ENCODE measurements around the gene VSTM2L. TPM values are rescaled to one million over a fixed set of nuclear protein-coding genes. Genes with fewer than 3 reads are reported as not detected.

Gene VSTM2L
- total RNA-seq, 3 donors from 2014 or later = 0.81 to 2.6 (median 2.6) TPM

GRCh38 chr20:37971561-37972127 lies 68.7 kb downstream of the VSTM2L start:
- Histone ChIP-seq H3K36me3 (ENCODE audit: low read depth) (no peaks in the 10 kb centered on the region), H3K4me1 (ENCODE audit: low read depth) (no peaks in the 10 kb centered on the region), H3K9me3 (peaks cover 5% of the 10 kb centered on the region), H3K4me3 (no peak overlapping the region)
- TF ChIP-seq, protein P1, sequence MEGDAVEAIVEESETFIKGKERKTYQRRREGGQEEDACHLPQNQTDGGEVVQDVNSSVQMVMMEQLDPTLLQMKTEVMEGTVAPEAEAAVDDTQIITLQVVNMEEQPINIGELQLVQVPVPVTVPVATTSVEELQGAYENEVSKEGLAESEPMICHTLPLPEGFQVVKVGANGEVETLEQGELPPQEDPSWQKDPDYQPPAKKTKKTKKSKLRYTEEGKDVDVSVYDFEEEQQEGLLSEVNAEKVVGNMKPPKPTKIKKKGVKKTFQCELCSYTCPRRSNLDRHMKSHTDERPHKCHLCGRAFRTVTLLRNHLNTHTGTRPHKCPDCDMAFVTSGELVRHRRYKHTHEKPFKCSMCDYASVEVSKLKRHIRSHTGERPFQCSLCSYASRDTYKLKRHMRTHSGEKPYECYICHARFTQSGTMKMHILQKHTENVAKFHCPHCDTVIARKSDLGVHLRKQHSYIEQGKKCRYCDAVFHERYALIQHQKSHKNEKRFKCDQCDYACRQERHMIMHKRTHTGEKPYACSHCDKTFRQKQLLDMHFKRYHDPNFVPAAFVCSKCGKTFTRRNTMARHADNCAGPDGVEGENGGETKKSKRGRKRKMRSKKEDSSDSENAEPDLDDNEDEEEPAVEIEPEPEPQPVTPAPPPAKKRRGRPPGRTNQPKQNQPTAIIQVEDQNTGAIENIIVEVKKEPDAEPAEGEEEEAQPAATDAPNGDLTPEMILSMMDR (IDR thresholded peaks at IDR 0.05) = no peak
- DNase-seq (no peak), ATAC-seq (no peak)
- intact Hi-C loops (cut with DNase I, micrococcal nuclease) = no loop called here

GRCh38 chr20:37972256-37973058 lies 69.5 kb downstream of the VSTM2L start:
- ATAC-seq = no peak
- H3K36me3 ChIP-seq (ENCODE audit: low read depth) = no peaks in the 10 kb centered on the region
- H3K9me3 ChIP-seq = peaks cover 5% of the 10 kb centered on the region
- H3K4me1 ChIP-seq (ENCODE audit: low read depth) = no peaks in the 10 kb centered on the region
- TF ChIP-seq, protein P1 (IDR thresholded peaks at IDR 0.05) = no peak
- no peak for DNase-seq
- intact Hi-C loops (cut with DNase I, micrococcal nuclease) = no loop called here
- H3K4me3 ChIP-seq = no peak overlapping the region

GRCh38 chr20:37973059-37973910 lies 70.4 kb downstream of the VSTM2L start:
- no peak for ATAC-seq
- Histone ChIP-seq H3K4me1 (ENCODE audit: low read depth) (no peaks in the 10 kb centered on the region), H3K4me3 (no peak overlapping the region), H3K9me3 (peaks cover 3% of the 10 kb centered on the region), H3K36me3 (ENCODE audit: low read depth) (no peaks in the 10 kb centered on the region)
- intact Hi-C loops (cut with DNase I, micrococcal nuclease) = no loop called here
- TF ChIP-seq, protein P1 (IDR thresholded peaks at IDR 0.05) = no peak
- no peak for DNase-seq

- no peak for ATAC-seq
- TF ChIP-seq, protein P1 (IDR thresholded peaks at IDR 0.05) = no peak
- Histone ChIP-seq H3K4me3 (no peak overlapping the region), H3K9me3 (no peaks in the 10 kb centered on the region), H3K36me3 (ENCODE audit: low read depth) (no peaks in the 10 kb centered on the region), H3K4me1 (ENCODE audit: low read depth) (no peaks in the 10 kb centered on the region)
- no peak for DNase-seq
- intact Hi-C loops (cut with DNase I, micrococcal nuclease) = no loop called here
These were observed 74.0 kb downstream of the VSTM2L start for GRCh38 chr20:37976887-37977286.

- intact Hi-C loops (cut with DNase I, micrococcal nuclease) = no loop called here
- ATAC-seq (no peak), DNase-seq (no peak)
- Histone ChIP-seq H3K4me1 (ENCODE audit: low read depth) (no peaks in the 10 kb centered on the region), H3K4me3 (no peak overlapping the region), H3K9me3 (no peaks in the 10 kb centered on the region), H3K36me3 (ENCODE audit: low read depth) (no peaks in the 10 kb centered on the region)
- TF ChIP-seq, protein P1 (IDR thresholded peaks at IDR 0.05) = no peak
These were observed 74.4 kb downstream of the VSTM2L start for GRCh38 chr20:37977338-37977737.

Measured in mucosa of descending colon (tissue), 3 donors.